Central memory CD8-positive, alpha-beta T cell (primary cell): ENCODE results near the gene ZNF565.

Source experiments
- ATAC-seq: fragments of 150-1000 bp; cut with Tn5 transposase; replicated peaks from 2 replicates; pipeline ENCODE4 v1.10.0; 2022; ENCODE audit warnings: mild to moderate bottlenecking, moderate FRiP score, moderate number of reproducible peaks; ENCODE audit not compliant: poor library complexity, severe bottlenecking; ENCODE audit errors: extremely low read depth
- DNase-seq, 2 donors: peaks; one replicate each; pipeline ENCODE4 v3.0.0; 2021; ENCODE audit warnings: low spot score in 2 of 2
- H3K27ac Mint-ChIP-seq: one replicate; pipeline ENCODE4 v1.8.0; 2022; ENCODE audit warnings: low read depth, mild to moderate bottlenecking, moderate library complexity, mixed read lengths
- H3K27me3 Mint-ChIP-seq: one replicate; pipeline ENCODE4 v1.8.0; 2022; ENCODE audit warnings: mixed read lengths
- H3K36me3 Mint-ChIP-seq: one replicate; pipeline ENCODE4 v1.8.0; 2022; ENCODE audit warnings: mild to moderate bottlenecking, moderate library complexity, mixed read lengths; ENCODE audit not compliant: insufficient read depth
- H3K4me1 Mint-ChIP-seq: one replicate; pipeline ENCODE4 v1.8.0; 2022; ENCODE audit warnings: mixed read lengths
- H3K4me3 Mint-ChIP-seq: one replicate; pipeline ENCODE4 v1.8.0; 2022; ENCODE audit warnings: mild to moderate bottlenecking, moderate library complexity, mixed read lengths
- H3K9me3 Mint-ChIP-seq: one replicate; pipeline ENCODE4 v1.8.0; 2022; ENCODE audit warnings: mixed read lengths

The ZNF565 gene

DNA sequence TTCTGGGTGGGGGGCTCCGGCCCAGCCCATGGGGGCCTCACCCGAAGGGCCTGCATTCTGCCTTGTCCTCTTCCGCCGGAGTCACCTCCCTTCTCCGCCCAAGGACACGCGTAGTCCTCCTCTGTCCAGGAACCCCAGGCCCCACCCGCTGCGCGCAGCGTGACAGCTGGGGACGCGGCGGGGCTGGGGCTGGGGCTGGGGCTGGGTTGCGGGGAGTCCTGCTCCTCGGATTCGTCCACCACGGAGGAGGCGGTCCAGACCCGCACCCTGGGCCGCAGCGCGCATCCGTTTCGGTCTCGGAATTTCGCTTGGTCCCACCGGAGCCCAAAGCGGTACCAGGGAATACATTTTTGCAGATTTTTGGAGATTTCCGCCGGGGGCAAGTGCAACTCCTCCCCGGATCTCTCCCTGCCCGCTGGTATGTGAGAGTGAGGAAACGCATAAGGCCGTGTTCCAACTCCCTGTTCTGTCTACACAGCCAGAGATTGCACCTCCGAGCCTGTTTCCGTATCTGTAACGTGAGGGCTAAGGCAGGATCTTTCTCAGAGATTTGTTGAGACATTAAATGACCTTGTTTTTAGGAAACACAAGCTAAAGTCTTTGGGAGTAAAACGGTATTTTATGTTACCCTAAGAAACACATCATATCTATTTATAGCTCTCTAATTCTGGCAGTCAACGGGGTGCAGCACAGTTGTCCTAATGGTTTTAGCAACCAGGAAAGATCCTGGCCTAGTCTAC is 61.9 kb downstream of the ZNF565 start, which contains the start of gene COX7A1:
Gene COX7A1, minus strand, starts transcription at position 96 of the 740 bp plus-strand sequence. Its CDS starts 40 bp downstream, at position 56.
- ATAC-seq (no peak), DNase-seq (no peak)
- Mint-ChIP-seq H3K27me3 (no peaks in the 10 kb centered on the region), H3K4me3 (no peak within 1 kb of the TSS), H3K27ac (no peak within 1 kb of the TSS), H3K36me3 (peaks cover 33% of the 10 kb centered on the region), H3K9me3 (no peaks in the 10 kb centered on the region), H3K4me1 (no peaks in the 10 kb centered on the region)

DNA sequence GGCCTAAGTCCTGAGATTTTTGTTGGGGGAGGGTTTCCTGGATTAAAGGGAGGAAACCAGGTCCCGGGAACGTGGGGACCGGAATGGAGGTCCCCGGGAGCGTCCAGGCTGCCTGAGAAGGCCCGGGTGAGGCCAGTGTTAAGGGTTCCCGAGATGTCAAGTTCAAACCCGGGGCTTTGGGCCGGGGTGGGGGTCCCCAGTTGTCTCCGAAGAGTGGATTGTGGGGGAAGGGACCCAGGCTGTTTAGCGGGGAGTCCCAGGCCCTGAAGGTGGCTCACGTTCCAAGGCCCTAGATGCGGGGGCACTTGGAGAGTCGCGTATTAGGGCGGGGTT is 62.5 kb downstream of the ZNF565 start:
- Mint-ChIP-seq H3K4me3 (no peak overlapping the region), H3K27ac (no peak overlapping the region), H3K9me3 (no peaks in the 10 kb centered on the region), H3K27me3 (no peaks in the 10 kb centered on the region), H3K4me1 (peaks cover 3% of the 10 kb centered on the region), H3K36me3 (peaks cover 38% of the 10 kb centered on the region)
- ATAC-seq (no peak), DNase-seq (no peak)

DNA sequence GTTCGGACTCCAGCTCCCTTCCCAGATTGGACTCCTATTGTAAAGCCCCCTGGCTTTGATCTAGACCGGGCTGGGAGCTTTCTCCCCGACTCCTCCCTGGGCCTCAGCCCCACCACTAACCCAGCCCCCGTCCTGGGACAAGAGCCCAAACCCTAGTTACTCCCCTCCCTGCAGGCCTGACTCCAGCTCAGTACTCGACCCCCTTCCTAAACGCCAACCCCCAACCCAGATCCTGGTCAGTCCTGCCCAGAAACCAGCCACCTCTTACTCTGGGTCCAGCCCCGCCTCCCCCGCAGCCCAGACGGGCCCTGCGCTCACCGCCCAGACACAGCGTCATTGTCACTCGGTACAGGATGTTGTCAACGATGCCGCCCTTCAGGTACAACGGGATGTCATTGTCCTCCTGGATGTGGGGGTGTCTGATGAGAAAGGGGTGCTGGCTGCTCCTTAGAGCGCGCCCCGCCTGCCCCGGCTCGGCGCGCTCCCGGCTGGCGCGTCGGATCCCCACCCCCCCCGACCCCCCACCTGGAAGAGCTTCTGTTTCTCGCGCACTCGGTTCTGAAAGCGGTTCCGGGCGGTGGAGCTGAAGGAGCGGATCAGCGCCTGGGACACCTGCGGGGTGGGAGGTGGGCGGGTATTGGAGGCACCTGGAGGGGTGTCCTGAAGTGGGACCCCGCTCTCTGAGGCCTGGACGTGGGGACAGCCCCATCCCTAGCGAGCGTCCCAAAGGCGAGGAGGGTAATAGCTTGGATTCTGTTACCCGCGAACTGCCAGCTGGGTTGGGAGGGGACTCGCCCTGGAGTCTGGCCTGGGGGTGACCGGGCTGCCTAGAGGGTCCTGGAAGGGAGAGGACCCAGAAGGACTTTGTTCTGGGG is 63.1 kb downstream of the ZNF565 start:
- no peak for ATAC-seq

DNA sequence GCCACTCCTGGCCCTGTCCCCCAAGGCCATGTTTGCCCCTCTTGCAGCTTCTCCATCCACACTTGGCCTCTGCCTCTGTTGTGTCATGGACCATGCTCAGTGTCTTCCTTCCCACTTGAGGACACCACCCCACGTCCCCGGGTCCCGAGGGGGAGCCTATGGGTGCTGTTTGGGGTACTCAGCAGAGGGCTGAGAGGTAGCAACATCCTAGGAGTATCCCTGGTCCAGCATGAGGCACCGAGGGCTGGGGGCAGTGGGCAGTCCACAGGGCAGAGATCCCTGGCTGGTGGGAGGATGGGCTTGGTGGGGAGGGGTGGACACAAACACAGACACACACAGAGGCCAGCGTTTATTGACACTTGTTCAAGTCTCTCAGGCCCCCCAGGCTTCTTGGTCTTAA is 63.9 kb downstream of the ZNF565 start:
- no peaks in the 10 kb centered on the region for H3K9me3 Mint-ChIP-seq
- DNase-seq (no peak), ATAC-seq (no peak)
- peaks cover 46% of the 10 kb centered on the region for H3K36me3 Mint-ChIP-seq
- no peak overlapping the region for H3K27ac Mint-ChIP-seq
- H3K4me1 Mint-ChIP-seq: peaks cover 5% of the 10 kb centered on the region
- H3K27me3 Mint-ChIP-seq: no peaks in the 10 kb centered on the region
- no peak overlapping the region for H3K4me3 Mint-ChIP-seq

More for the DNA sequence above, 63.1 kb downstream of the ZNF565 start:
- Mint-ChIP-seq H3K27me3 (no peaks in the 10 kb centered on the region), H3K4me1 (peaks cover 5% of the 10 kb centered on the region), H3K4me3 (no peak overlapping the region), H3K36me3 (peaks cover 44% of the 10 kb centered on the region), H3K9me3 (no peaks in the 10 kb centered on the region), H3K27ac (no peak overlapping the region)
- no peak for DNase-seq

DNA sequence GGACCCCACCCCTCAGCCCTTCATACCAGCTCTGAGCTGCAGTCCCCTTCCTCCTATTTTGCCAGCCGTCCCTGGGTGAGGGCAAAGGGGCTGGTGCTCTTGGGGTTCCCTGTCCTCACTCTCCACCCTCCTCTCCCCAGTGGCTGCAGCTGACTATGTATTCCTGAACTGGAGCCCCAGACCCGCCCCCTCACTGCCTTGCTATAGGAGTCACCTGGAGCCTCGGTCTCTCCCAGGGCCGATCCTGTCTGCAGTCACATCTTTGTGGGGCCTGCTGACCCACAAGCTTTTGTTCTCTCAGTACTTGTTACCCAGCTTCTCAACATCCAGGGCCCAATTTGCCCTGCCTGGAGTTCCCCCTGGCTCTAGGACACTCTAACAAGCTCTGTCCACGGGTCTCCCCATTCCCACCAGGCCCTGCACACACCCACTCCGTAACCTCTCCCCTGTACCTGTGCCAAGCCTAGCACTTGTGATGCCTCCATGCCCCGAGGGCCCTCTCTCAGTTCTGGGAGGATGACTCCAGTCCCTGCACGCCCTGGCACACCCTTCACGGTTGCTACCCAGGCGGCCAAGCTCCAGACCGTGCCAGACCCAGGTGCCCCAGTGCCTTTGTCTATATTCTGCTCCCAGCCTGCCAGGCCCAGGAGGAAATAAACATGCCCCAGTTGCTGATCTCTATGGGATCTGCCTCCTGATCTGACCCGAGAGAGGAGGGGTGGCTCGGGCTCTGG is 64.6 kb downstream of the ZNF565 start:
- Mint-ChIP-seq H3K4me3 (no peak overlapping the region), H3K4me1 (peaks cover 5% of the 10 kb centered on the region), H3K27me3 (no peaks in the 10 kb centered on the region), H3K9me3 (no peaks in the 10 kb centered on the region), H3K27ac (no peak overlapping the region), H3K36me3 (peaks cover 53% of the 10 kb centered on the region)
- ATAC-seq: no peak
- DNase-seq: no peak

DNA sequence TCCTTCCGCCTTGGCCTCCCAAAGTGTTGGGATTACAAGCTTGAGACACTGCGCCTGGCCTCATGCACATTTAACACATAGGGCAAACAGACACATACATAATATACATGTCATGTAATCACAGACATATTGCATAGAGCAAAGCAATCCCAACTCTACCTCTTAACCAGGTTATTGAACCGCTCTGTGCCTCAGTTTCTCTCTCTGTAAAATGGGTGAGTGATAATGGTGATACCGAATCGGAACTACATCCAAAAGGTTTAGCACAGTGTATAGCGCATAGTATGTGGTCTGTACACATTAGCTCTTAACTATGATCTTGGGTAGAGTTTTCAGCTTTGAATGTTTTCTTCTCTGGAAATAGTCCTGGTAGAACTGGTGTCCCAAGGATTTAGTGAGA is 69.8 kb downstream of the ZNF565 start:
- Mint-ChIP-seq H3K27ac (no peak overlapping the region), H3K4me1 (peaks cover 27% of the 10 kb centered on the region), H3K27me3 (no peaks in the 10 kb centered on the region), H3K4me3 (no peak overlapping the region), H3K9me3 (no peaks in the 10 kb centered on the region), H3K36me3 (peaks cover 62% of the 10 kb centered on the region)
- ATAC-seq: no peak
- no peak for DNase-seq

DNA sequence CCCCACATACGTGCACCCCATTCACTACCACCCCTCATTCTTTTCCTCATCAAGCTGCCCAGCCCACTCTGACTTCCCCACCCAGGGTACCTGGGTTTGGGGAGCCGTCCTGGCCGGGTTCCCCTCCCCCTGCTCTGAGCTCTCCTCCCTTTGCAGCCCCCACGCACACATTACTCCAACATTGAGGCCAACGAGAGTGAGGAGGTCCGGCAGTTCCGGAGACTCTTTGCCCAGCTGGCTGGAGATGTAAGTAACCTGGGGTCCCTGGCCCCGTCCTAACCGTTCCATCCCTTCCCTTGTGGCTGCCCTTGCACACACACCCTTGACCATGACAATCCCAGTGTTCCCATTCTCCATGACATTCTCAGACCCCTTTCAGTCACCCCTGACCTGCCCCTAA is 72.0 kb downstream of the ZNF565 start:
- ATAC-seq (no peak), DNase-seq (no peak)
- H3K36me3 Mint-ChIP-seq: peaks cover 47% of the 10 kb centered on the region
- H3K9me3 Mint-ChIP-seq: no peaks in the 10 kb centered on the region
- peak overlapping the region; percentile 12 for H3K4me3 Mint-ChIP-seq
- H3K27ac Mint-ChIP-seq: no peak overlapping the region
- no peaks in the 10 kb centered on the region for H3K27me3 Mint-ChIP-seq
- H3K4me1 Mint-ChIP-seq: peaks cover 27% of the 10 kb centered on the region

DNA sequence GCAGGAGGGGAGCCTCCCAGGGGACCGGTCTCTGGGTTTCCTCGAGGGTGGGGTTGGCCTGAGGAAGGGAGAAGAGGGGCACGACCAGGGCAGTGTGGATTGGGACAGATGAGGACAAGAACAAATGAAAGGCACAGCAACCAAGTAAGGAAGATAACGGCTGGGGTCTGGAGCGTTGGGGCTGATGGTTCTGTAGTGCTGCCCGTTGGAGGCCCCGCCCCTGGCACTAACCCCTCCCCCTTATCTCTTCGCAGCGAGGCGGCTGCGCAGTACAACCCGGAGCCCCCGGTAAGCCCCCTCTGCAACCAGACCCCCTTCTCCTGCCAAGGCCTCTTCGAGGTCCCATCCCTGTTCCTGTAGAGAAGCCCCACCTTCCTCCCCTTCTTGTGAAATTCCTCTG is 72.4 kb downstream of the ZNF565 start:
- H3K27me3 Mint-ChIP-seq: no peaks in the 10 kb centered on the region
- no peaks in the 10 kb centered on the region for H3K9me3 Mint-ChIP-seq
- peaks cover 43% of the 10 kb centered on the region for H3K36me3 Mint-ChIP-seq
- H3K4me1 Mint-ChIP-seq: peaks cover 25% of the 10 kb centered on the region
- peak overlapping the region; percentile 87 for H3K27ac Mint-ChIP-seq
- no peak for ATAC-seq
- DNase-seq: no peak
- H3K4me3 Mint-ChIP-seq: peak overlapping the region; percentile 96

DNA sequence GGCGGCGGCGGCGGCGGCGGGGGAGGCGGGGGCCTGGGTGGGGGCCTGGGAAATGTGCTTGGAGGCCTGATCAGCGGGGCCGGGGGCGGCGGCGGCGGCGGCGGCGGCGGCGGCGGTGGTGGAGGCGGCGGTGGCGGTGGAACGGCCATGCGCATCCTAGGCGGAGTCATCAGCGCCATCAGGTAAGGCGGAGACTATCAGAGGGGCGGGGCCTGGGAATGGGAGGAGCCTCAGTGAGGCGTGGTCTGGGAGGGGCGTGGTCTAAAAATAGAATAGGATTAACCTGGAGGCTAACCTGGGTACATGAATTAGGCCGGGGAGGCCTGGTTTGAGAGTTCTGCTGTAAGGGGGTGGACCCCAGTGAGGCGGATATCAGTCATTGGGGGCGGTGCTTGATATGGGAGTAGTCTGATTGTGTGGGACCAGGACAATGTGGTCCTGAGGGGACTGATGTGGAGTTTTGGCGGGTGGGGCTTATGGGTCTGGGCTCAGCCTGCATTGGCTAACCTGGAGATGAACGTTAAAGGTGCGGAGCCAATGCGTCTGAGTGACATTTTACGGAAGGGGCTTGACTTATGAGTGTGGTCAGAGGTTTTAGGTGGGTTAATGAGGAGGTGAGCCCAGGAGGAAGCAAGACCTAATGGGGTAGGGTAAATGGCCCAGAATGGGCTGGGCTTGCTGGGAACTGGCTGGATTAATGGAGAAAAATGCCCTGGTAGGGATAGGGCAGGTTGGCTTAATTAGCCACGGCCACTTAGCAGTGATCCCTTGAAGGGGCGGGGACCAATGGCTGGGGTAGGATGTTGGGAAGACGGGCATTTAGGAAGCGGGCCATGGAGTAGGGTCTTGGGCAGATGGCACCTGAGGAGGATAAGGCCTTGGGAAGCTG is 73.2 kb downstream of the ZNF565 start:
- peaks cover 36% of the 10 kb centered on the region for H3K36me3 Mint-ChIP-seq
- peaks cover 29% of the 10 kb centered on the region for H3K4me1 Mint-ChIP-seq
- H3K27me3 Mint-ChIP-seq: no peaks in the 10 kb centered on the region
- ATAC-seq (peak; percentile 67), DNase-seq (peak; percentile 90 to 93)
- peak overlapping the region; percentile 96 for H3K4me3 Mint-ChIP-seq
- H3K9me3 Mint-ChIP-seq: no peaks in the 10 kb centered on the region
- H3K27ac Mint-ChIP-seq: peak overlapping the region; percentile 87

DNA sequence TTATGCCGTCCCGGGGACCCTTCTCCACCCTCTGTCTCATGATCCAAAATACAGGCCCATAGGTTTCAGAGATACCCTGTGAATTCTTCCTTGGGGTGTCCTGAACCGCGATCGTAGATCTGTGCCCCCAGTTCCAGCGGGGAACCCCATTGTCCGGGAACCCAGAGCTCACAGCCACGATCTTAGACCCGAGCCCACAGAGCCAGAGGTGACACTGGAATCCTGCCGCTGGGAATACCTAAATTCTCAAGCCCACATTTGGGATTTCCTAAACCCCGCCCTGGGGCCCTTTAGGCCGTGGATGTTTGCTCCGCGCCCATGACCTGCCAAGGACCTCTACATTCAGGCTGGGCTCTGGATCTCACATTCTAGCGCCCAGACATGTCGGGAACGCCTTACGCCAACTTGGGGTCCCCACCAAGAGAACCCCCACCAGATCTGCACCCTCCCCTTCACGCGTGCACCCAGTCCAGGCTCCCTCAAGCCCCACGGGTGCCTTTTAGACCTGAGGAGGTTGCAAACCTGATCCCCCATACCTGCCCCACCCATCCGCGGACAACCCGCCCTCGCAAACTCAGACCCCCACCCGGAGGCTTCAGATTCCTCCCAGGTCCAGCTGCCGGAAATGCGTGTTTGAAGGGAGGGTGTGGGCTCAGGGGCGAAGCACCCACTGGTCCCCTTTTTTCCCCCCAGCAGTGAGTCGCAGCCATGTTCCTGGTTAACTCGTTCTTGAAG is 74.0 kb downstream of the ZNF565 start:
- Mint-ChIP-seq H3K27me3 (no peaks in the 10 kb centered on the region), H3K36me3 (peaks cover 31% of the 10 kb centered on the region), H3K9me3 (no peaks in the 10 kb centered on the region), H3K27ac (peak overlapping the region; percentile 87), H3K4me1 (peaks cover 29% of the 10 kb centered on the region), H3K4me3 (peak overlapping the region; percentile 96)
- peak; percentile 21 to 24 for DNase-seq
- peak; percentile 27 for ATAC-seq

DNA sequence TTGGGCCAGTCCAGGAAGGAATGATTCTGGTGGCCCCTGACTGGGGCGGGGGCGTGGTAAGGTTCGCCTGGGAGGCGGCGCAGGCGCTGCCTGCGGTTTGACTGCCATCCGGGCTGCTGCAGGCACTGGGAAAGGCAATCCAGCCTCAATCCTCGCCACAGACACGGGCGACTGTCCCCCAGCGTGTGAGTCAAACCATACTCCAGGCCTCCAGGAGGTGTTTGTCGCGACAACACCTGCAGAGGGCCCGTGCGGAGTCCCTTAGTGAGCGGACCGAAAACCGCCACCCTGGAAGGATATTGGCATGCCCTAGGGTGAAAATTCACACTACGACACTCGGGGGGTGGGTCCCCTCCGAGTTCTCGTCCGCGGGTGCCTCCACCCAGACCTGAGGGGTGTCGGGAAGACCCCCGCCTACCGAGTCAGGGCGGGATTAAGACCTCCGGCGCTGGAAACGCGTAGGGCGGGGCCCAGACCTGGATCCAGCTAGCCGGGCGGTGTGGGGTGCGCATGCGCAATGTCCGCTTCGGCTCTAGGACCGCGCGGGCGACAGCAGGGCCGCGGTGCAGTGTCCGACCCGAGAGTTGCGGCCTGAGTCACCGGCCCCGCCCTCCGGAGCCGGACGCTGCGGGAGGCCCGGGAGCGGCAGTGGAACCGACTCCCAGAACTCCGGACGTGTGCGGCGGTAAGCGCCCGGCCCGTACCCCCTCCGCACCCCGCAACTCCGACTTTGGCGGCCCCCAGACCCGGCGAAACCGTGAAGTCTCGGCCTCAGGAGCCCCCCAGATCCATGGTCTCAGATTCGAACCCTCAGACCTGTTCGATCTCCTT is 74.8 kb downstream of the ZNF565 start, which contains the start of gene CAPNS1:
Gene CAPNS1, plus strand, starts transcription at position 594 of the 831 bp plus-strand sequence. CDS start 946 bp downstream, outside the sequence.
- H3K4me1 Mint-ChIP-seq: peaks cover 29% of the 10 kb centered on the region
- DNase-seq: peak; percentile 80 to 84
- peak within 1 kb of the TSS; percentile 96 for H3K4me3 Mint-ChIP-seq
- no peaks in the 10 kb centered on the region for H3K9me3 Mint-ChIP-seq
- ATAC-seq: peak; percentile 65
- peaks cover 24% of the 10 kb centered on the region for H3K36me3 Mint-ChIP-seq
- H3K27ac Mint-ChIP-seq: peak within 1 kb of the TSS; percentile 87
- no peaks in the 10 kb centered on the region for H3K27me3 Mint-ChIP-seq
